Activated T-cell treated with anti-CD3 and anti-CD28 coated beads for 48 hours (primary cell): ENCODE data around the gene BCAR3.
A peak's percentile ranks its signal among the peaks of the same experiment; 100 is the strongest.
"Not testable (repeated sequence)": the region's sequence is repeated elsewhere in the genome, so short reads cannot be mapped to it uniquely, and the experiment has no call there.

Source experiments
- DNase-seq: peaks from one replicate; pipeline ENCODE4 v3.0.0-alpha.2; 2020; ENCODE audit warnings: low read depth

BCAR3 gene

DNA sequence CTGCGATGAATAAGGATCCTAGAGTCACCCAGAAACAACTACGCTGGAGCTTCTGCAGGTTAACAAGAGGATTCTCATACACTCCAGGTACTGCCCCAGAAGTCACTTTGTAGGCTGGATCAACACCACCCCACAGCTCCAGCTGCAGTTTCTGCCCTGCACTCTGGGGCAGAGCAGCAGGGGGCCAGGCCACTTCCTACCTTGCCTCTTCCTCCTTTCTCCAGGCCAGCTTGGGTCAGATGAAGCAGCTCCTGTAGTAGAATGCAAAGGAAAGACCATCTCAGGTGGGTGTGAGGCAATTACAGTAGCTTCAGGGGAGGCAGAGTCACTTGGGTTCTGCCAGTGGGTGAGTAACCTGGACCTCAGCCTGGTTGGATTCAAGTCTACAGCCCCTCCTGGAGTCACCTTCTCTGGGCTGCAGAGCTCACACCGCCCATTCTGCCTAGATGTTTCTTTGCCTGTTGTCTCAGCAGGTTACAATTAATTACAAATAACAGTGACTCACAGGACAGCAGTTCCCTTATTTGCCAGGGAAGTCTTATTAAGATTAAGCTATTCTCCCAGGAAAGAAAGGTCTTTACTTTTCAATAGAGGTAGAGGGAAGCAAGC is 24.4 kb upstream of the BCAR3 start:
- DNase-seq = no peak

GRCh38 chr1:93704052-93704451 is 22.4 kb upstream of the BCAR3 start:
- no peak for DNase-seq

- no peak for DNase-seq
Observed at GRCh38 chr1:93703643-93704042, 22.0 kb upstream of the BCAR3 start.

GRCh38 chr1:93702828-93703183 is 21.2 kb upstream of the BCAR3 start:
- DNase-seq = no peak

- DNase-seq = no peak
Observed at GRCh38 chr1:93702111-93702827, 20.6 kb upstream of the BCAR3 start.

GRCh38 chr1:93701629-93702028 is 20.0 kb upstream of the BCAR3 start:
- DNase-seq = no peak

- no peak for DNase-seq
Observed at GRCh38 chr1:93700532-93701469, 19.2 kb upstream of the BCAR3 start.

DNA sequence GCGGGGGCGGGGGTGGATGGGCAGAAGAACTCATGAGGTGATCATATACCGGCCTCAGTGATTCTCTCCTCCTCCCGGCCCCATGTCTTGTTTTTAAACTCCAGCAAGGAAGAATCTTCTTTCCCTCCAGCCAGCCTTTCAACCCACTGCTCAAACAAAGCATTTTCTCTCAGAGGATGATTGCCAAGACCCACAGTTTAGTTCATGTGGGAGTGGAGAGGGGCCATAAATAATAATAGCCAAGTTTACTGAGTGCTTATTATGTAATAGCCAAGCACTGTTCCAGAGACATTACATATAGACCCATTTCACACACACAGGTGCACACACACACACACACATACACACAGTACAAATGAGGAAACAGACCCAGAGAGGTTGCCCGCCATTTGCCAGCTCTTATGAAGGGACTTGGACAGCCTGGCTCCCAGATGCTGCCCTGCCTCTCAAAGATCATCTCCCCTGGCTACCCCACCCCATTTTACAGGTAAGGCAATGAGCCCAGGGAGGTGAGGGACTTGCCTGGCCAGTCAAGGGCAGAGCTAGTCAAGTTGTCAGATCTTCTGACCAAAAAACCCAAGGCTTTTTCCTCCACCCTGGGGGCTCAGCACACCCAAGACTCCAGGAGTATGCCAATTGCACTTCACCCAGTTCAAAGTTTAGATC is 18.0 kb upstream of the BCAR3 start:
- no peak for DNase-seq

- DNase-seq = no peak
Observed at GRCh38 chr1:93699049-93699384, 17.4 kb upstream of the BCAR3 start.

DNA sequence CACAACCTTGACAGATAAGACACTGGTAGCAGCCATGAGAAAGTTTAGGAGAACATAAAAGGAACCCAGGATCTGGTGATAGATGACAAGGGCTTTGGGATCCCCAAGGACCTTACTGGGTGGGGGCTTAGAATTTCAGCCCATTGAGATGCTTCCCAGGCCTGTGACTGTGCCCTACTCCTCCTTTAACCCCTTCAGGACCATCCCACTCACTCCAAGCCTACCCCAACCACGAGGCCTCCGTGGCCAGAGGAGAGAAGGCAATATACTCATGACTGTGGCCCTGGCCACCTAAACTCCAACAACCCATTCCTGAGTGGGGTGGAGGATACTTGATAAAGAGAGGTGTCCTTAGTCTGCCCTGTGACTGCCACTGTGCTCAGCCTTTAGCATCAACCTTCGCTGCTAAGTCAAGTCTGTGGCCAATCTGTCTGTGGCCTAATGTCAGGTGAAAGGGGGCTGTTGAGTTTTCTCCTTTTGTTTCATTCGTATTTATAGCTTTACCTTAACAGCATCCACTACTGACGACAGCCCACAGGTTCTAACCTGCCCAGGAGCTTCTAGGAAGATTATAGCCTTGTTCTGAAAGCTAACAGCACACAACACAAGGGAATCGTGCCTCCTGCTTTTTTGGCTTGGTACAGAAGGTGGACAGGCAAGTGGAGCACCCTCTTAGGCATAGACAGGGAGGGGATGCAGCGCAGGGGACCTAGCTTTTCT is 16.9 kb upstream of the BCAR3 start:
- DNase-seq = no peak

DNA sequence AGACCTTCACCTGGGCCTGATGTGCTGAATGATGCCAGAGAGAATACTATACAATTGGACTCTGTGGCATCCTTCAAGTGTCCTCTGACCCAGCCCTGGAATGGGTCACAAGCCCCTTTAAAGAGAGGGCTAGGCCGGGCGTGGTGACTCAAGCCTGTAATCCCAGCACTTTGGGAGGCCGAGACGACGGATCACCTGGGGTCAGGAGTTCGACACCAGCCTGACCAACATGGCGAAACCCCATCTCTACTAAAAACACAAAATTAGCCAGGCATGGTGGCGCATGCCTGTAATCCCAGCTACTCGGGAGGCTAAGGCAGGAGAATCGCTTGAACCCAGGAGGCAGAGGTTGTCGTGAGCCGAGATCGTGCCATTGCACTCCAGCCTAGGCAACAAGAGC is 15.9 kb upstream of the BCAR3 start:
- not testable (repeated sequence) for DNase-seq

DNA sequence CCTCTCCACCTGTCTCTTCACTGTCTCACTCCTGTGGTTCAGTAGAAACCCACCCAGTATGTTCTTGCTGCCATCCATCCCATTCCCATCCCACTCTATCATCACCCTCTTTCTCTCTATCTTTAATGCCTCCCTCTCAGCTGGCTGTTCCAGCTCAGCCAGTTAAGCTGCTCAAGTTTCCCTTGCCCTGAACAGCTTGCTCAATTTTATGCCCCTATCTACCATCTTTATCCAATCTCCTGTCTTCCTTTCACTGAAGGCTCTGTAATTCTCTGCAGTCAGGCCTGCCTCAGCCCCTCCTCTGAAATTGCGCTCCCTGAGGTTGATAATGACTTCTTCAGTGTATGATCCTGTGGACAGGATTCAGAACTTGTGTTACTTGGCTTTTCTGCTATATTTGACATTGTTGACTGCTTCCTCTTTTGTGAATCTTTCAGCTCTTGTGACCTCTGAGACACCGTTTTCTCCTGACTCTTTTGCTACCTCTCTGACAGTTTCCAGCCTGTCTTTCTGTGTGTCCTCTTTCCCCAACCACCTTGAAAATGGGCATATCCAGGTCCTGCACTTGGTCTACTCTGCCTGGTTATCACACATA is 13.9 kb upstream of the BCAR3 start:
- no peak for DNase-seq

GRCh38 chr1:93694819-93695218 is 13.2 kb upstream of the BCAR3 start:
- DNase-seq = no peak

- no peak for DNase-seq
Observed at GRCh38 chr1:93694039-93694438, 12.4 kb upstream of the BCAR3 start.

- peak; percentile 52 for DNase-seq
Observed at GRCh38 chr1:93692983-93693591, 11.4 kb upstream of the BCAR3 start.

GRCh38 chr1:93692451-93692861 is 10.8 kb upstream of the BCAR3 start:
- no peak for DNase-seq

DNA sequence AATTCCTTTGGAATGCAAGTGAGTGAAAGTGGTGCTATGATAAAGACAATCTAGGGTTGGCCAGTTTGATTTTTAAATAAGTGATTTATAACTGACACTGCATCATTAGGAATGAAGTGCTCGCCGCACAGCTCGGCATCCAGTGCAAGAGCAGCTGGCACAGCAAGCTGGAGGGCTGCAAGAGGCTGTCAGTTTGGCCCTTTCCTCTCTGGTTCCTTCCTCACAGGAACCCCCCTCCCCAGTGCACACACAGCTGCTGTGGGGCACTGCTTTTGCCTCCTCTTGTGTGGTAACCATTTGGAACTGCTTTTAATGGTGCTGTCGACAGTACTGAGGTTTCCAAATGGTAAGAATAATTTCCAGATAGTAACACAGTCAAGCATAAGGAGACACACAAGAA is 10.4 kb upstream of the BCAR3 start:
- DNase-seq = no peak

DNA sequence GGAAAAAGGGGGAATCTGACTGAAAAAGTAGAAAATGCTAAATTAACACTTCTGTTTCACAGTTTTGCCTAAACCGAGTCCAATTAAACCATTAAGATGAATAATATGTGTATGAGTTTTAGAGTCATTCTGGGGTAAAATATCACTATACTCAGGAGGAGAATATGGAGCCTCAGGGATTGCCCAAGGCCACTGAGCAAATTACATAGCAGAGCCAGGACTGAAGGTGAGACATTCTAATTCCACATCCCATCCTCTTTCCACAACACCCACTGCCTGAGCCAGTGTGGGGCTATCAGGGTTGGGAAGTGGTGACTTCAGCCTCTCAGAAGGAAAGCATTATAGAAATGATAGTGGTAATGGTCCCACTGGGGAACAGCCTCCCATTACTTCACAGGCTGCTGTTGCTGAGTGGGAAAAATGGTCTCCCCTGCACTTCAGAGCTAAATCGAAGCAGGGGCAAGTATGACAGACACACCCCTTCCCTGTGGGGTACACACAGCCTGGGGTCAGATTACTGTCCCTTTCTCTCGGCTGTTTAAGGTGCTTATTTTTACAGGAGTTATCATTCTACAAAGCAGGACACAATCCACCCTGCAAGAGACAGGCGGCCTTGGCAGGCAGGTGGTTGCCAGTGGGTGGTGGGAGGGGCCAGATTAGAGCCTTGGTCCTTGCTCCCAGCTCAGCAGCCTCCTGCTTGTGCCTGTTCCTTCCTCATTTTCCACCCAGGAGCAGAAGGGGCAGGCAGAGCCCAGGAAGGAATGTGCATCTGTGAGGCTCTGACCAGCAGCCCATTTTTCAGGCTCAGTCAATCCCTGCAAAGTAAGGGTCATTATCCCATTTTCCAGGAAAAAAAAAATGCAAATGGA is 9.5 kb upstream of the BCAR3 start:
- DNase-seq = no peak

DNA sequence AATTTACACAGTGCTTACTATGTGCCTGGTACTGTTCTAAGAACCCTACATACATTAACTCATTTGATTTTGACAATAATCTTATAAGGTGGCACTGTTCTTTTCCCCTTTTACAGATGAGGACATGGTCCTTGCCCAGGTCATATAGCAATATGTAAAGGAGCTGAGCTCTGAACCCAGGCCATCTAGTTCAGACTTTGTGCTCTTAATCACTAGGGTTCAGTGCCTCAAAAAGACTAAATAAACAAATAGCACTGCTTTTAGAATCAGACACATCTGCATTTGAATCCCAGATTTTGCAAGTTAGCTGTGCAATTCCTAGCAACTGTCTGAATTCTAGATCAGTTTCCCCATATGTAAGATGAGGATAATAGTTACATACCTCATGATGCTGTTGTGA is 8.7 kb upstream of the BCAR3 start:
- no peak for DNase-seq
